ENCODE data around the gene TAS2R10.
"Not testable (repeated sequence)": the region's sequence is repeated elsewhere in the genome, so short reads cannot be mapped to it uniquely, and the experiment has no call there.

Gene TAS2R10

DNA sequence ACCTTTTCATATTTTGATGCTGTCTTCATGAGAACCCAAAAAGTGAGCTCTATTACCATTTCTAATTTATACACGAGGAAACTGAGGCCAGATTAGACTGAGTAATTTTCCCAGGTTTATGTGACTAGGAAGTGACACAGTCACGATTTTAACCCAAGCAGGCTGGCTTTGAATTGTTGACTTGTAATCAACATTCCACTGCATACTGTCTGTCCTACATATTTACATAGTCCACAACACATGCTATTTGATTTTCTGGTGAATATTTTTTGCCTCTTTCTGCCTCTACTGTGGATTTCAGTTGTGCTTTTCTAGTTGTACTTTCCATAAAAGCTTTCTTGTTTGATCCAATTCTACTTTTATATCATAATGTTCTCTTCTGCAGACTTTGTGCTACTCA is 31.9 kb downstream of the TAS2R10 start:
- no peak for DNase-seq (ENCODE audit: low read depth in 2 of 2)
- H3K4me3 ChIP-seq (replicated peaks in 1 of 2; ENCODE audit: low read depth in 2 of 2, low read length in 2 of 2): no peak overlapping the region
- no peak for TF ChIP-seq CTCF (IDR thresholded peaks at IDR 0.05; ENCODE audit: low read depth, low read length)

DNA sequence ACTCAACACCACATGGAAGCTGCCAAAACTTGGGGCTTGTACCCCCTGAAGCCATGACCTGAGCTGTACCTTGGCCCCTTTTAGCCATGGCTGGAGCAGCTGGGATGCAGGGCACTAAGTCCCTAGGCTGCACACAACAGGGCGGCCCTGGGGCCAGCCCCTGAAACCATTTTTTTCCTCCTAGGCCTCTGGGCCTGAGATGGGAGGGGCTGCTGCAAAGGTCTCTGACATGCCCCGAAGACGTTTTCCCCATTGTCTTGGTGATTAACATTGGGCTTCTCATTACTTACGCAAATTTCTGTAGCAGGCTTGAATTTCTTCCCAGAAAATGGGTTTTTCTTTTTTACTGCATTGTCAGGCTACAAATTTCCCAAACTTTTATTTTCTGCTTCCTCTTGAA is 34.4 kb downstream of the TAS2R10 start:
- DNase-seq (ENCODE audit: low read depth in 2 of 2); H3K4me3 ChIP-seq (replicated peaks in 1 of 2; ENCODE audit: low read depth in 2 of 2, low read length in 2 of 2): not testable (repeated sequence)

DNA sequence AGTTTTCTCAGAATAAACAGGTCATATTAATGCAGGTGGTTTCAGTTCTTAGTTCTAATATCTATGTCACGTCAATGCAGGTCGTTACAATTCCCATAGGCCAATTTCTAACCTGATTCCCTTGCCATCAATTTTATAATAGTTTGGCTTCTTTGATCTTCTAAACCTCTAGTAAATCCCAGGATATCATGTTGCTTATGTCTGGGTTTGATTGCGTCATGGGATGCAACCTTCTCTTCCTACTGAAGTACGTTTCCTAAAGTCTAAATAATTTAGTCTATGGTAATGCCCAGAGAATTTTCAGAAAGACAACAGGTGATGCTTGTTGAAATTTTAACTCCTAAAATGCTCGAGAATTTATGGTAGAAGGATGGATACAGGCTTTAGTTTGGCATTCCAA is 42.9 kb downstream of the TAS2R10 start:
- no peak for DNase-seq (ENCODE audit: low read depth in 2 of 2)
- no peak for TF ChIP-seq CTCF (IDR thresholded peaks at IDR 0.05; ENCODE audit: low read depth, low read length)
- no peak overlapping the region for H3K4me3 ChIP-seq (replicated peaks in 1 of 2; ENCODE audit: low read depth in 2 of 2, low read length in 2 of 2)

DNA sequence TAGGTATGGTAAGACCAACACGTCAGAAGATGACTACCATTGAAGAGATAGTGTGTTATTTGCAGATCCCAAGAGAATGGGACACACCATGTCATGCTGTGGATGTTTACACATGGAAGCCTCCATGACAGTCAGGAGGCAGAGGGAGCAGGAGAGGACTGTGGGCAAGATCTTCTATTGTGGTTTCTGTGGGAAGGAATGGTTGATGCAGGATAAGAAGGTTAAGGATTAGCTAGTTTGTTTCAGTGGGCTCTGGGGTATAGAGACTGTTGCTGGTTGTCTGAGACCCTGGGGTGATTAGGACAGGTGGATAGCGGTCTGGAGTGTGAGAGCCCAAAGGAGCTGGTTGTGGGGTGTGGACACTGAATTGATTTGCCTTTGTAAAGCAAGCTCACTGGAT is 47.1 kb downstream of the TAS2R10 start:
- no peak for TF ChIP-seq CTCF (IDR thresholded peaks at IDR 0.05; ENCODE audit: low read depth, low read length)

More for the DNA sequence above, 47.1 kb downstream of the TAS2R10 start:
- no peak for DNase-seq (ENCODE audit: low read depth in 2 of 2)
- no peak overlapping the region for H3K4me3 ChIP-seq (replicated peaks in 1 of 2; ENCODE audit: low read depth in 2 of 2, low read length in 2 of 2)

Measured in cardiac fibroblast (primary cell).